K562 (cell line): Measurements from ENCODE around the gene PBX2. TPM values are rescaled to one million over a fixed set of nuclear protein-coding genes. Genes with fewer than 3 reads are reported as not detected.

ENCODE experiments used
- AFF1 ChIP-seq, 2 experiments: fragments of 450-650 bp; IDR thresholded peaks; 2 replicates each; pipeline ENCODE4 v1.6.1; 2018; ENCODE audit warnings: mild to moderate bottlenecking in 2 of 2, low read depth in 1 of 2; ENCODE audit not compliant: partially characterized antibody in 2 of 2
- ARNT ChIP-seq, 2 experiments: fragments of 450-650 bp; IDR thresholded peaks; 2 replicates each; pipeline ENCODE4 v1.6.1; 2016; ENCODE audit warnings: mild to moderate bottlenecking in 1 of 2
- BCOR ChIP-seq: fragments of 450-650 bp; IDR thresholded peaks from 2 replicates; pipeline ENCODE4 v1.6.1; 2016
- RAD21 ChIP-seq, 2 experiments: fragments of 250-450 bp in 1 of 2; fragments of 450-650 bp in 1 of 2; sonication (Bioruptor Pico) in 1 of 2; formaldehyde crosslinking in 1 of 2; IDR thresholded peaks in 1 of 2; conservative IDR thresholded peaks in 1 of 2; 2 replicates each; pipeline versions ENCODE4 v1.4.0 to v1.8.0; 2020 to 2022; ENCODE audit warnings: mild to moderate bottlenecking in 2 of 2, moderate library complexity in 1 of 2
- RCOR1 ChIP-seq, 2 experiments: IDR thresholded peaks; 2 replicates each; pipeline ENCODE4 v1.6.1; 2012; ENCODE audit warnings: low read depth in 2 of 2, low read length in 2 of 2, borderline replicate concordance in 1 of 2, improper control_type of control experiment in 1 of 2
- REST ChIP-seq, 2 experiments: fragments of 450-650 bp; formaldehyde crosslinking in 1 of 2; IDR thresholded peaks; 2 replicates each; pipeline versions ENCODE4 v1.4.0 to v1.6.1; 2014 to 2020; ENCODE audit warnings: mild to moderate bottlenecking in 2 of 2, borderline replicate concordance in 1 of 2, low read depth in 1 of 2
- SMARCA4 ChIP-seq: fragments of 450-650 bp; IDR thresholded peaks from 2 replicates; pipeline ENCODE4 v1.6.1; 2016
- ZBTB17 ChIP-seq: fragments of 450-650 bp; formaldehyde crosslinking; IDR thresholded peaks from 2 replicates; pipeline ENCODE4 v1.4.0; 2020; ENCODE audit warnings: mild to moderate bottlenecking
- ZC3H8 ChIP-seq: fragments of 450-650 bp; IDR thresholded peaks from 2 replicates; pipeline ENCODE4 v1.6.1; 2017
- ZNF175 ChIP-seq: fragments of 200-800 bp; sonication (Bioruptor generic); IDR thresholded peaks from 2 replicates; pipeline ENCODE4 v1.6.1; 2016; ENCODE audit warnings: low read depth, mild to moderate bottlenecking, missing genetic modification characterization, missing compliant biosample characterization
- ZNF41 ChIP-seq: fragments of 250-450 bp; sonication (Bioruptor Pico); conservative IDR thresholded peaks from 2 replicates; pipeline ENCODE4 v1.4.0; 2020; ENCODE audit warnings: mild to moderate bottlenecking
- polyA plus RNA-seq, 8 experiments: library from polyadenylated mRNA; depleted of rRNA in 4 of 8; stranded (reverse) in 5 of 8; unstranded in 3 of 8; fragments of >200 nt; fragmentation: Nextera tagmentation in 2 of 8; fragmentation: Illumina TruSeq in 1 of 8; extraction: Ambion mirVana in 2 of 8; extraction: Trizol in 1 of 8; gene quantifications; 2 replicates each; pipeline versions ENCODE4 v1.2.1 to v1.2.3, GENCODE V29; 2011 to 2014; ENCODE audit warnings: inconsistent platforms in 1 of 8, missing spikeins in 1 of 8
- total RNA-seq, 7 experiments: library from RNA; depleted of rRNA in 6 of 7; stranded (reverse); fragments of >200 nt in 6 of 7; fragmentation: Illumina TruSeq in 2 of 7; extraction: Trizol in 2 of 7; gene quantifications; 2 replicates each; pipeline versions ENCODE4 v1.2.1 to v1.2.3, GENCODE V29; 2011 to 2021; ENCODE audit warnings: low replicate concordance in 1 of 7

The PBX2 gene
- total and polyA plus RNA-seq, 9 of the 15 experiments (the other 6 are each of a cell fraction or from before 2014, with no cell fraction given) = 1.9 to 134 (median 62.5) TPM

DNA sequence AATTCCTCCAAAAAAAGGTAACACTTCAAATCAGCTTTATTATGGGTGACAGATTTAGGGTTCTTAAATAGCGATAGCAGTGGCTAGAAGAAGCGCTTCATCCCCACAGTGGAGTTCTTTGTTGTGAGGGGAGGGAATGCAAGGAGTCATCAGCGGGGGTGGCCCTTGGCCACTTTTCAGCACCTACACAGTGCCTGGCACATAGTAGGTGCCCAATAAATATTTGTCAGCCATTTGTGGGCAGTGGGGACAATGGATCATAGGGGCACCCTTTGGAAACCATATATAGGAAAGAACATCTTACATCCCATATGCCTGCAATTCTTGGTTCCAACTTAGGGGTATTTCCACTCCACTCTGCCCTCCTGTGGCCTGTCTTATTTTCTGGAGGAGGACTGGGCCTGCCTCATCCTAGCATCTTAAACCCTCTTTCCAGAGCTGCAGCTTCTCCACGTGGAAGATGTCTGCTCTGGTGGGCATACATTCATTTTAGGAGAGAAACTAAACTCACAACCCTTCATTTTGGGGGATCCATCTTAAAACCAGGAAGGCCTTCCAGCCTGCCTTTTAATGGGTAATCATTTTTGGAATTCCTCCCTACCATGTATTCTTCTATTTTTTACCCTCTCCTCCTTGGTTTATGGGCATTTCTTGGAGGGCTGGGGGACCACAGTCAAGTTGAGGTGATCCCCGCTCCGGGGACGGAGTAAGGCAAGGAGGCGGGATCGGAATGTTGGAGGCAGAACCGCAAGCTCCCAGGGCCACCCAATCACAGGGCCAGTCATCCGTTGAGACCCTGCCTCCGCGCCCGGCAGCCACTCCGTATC is 5.0 kb upstream of the PBX2 start (continued):
- TF ChIP-seq RAD21 (CRISPR knock-in tag; conservative IDR thresholded peaks at IDR 0.05 in 1 of 2, IDR thresholded peaks at IDR 0.05 in 1 of 2) = peak; percentile 65 to 76
- peak; percentile 74 for TF ChIP-seq SMARCA4
- 0 out of 2 replicates have a peak, but pooled peaks have one; percentile 76 for TF ChIP-seq ZC3H8
- TF ChIP-seq AFF1 (IDR thresholded peaks at IDR 0.05; ENCODE audit: low read depth in 1 of 2, partially characterized antibody in 2 of 2) = peak in 1 of 2 experiments; percentile 61
- TF ChIP-seq REST (IDR thresholded peaks at IDR 0.05; ENCODE audit: borderline replicate concordance) = peak; percentile 62; the same call in 1 of the 2 replicates
- no peak for TF ChIP-seq REST (CRISPR knock-in tag; IDR thresholded peaks at IDR 0.05; ENCODE audit: low read depth)
- TF ChIP-seq RCOR1 (IDR thresholded peaks at IDR 0.05; ENCODE audit: borderline replicate concordance in 1 of 2, low read depth in 2 of 2, low read length in 2 of 2) = peak in 1 of 2 experiments; percentile 16; a peak in 1 of 4 replicates
- TF ChIP-seq ARNT (IDR thresholded peaks at IDR 0.05) = peak; percentile 73 to 88; a peak in 2 of 4 replicates
- 0 out of 2 replicates have a peak, but pooled peaks have one; percentile 8 for TF ChIP-seq ZBTB17 (CRISPR knock-in tag)
- TF ChIP-seq BCOR = 0 out of 2 replicates have a peak, but pooled peaks have one; percentile 36
- peak; percentile 19; the same call in 1 of the 2 replicates for TF ChIP-seq ZNF175 (CRISPR knock-in tag)
- TF ChIP-seq ZNF41 (CRISPR knock-in tag) = 0 out of 2 replicates have a peak, but pooled peaks have one; percentile 38
